GM18868 (cell line): ENCODE measurements around the gene ZKSCAN5.
A peak's percentile ranks its signal among the peaks of the same experiment; 100 is the strongest.
"Not testable (repeated sequence)": the region's sequence is repeated elsewhere in the genome, so short reads cannot be mapped to it uniquely, and the experiment has no call there.

Experiments used
- ATAC-seq: cut with Tn5 transposase; IDR thresholded peaks from one replicate; pipeline ENCODE4 v1.9.1; 2021; ENCODE audit warnings: mild to moderate bottlenecking, moderate library complexity; ENCODE audit not compliant: unreplicated experiment

The ZKSCAN5 gene

GRCh38 chr7:99551767-99552463 lies 47.5 kb downstream of the ZKSCAN5 start, which contains the start of gene FAM200A:
Gene FAM200A (minus strand): TSS chr7:99552114. CDS start chr7:99548407, 3,707 bp downstream.
- peak; percentile 98 for ATAC-seq

- ATAC-seq = no peak
Observed at GRCh38 chr7:99553039-99553438, 48.6 kb downstream of the ZKSCAN5 start.

GRCh38 chr7:99554939-99555338 lies 50.5 kb downstream of the ZKSCAN5 start:
- ATAC-seq = no peak

GRCh38 chr7:99557196-99557607 lies 52.7 kb downstream of the ZKSCAN5 start:
- no peak for ATAC-seq

- peak; percentile 41 for ATAC-seq
Observed at GRCh38 chr7:99557940-99558305, 53.5 kb downstream of the ZKSCAN5 start.

GRCh38 chr7:99558306-99559174 lies 54.1 kb downstream of the ZKSCAN5 start, which contains the start of gene ZNF655:
Gene ZNF655 (plus strand): TSS chr7:99558642. CDS start chr7:99560560, 1,918 bp downstream.
- peak; percentile 89 for ATAC-seq

GRCh38 chr7:99559175-99559915 lies 54.9 kb downstream of the ZKSCAN5 start:
- ATAC-seq = no peak

GRCh38 chr7:99560834-99561736 lies 56.6 kb downstream of the ZKSCAN5 start:
- ATAC-seq = no peak

GRCh38 chr7:99561737-99562051 lies 57.2 kb downstream of the ZKSCAN5 start:
- no peak for ATAC-seq

GRCh38 chr7:99562114-99562784 lies 57.8 kb downstream of the ZKSCAN5 start:
- ATAC-seq = no peak

GRCh38 chr7:99562832-99563231 lies 58.4 kb downstream of the ZKSCAN5 start:
- no peak for ATAC-seq

GRCh38 chr7:99563650-99564049 lies 59.2 kb downstream of the ZKSCAN5 start:
- no peak for ATAC-seq

- ATAC-seq = not testable (repeated sequence)
Observed at GRCh38 chr7:99568770-99569169, 64.3 kb downstream of the ZKSCAN5 start.

- no peak for ATAC-seq
Observed at GRCh38 chr7:99571768-99572167, 67.3 kb downstream of the ZKSCAN5 start.

- no peak for ATAC-seq
Observed at GRCh38 chr7:99573257-99573656, 68.8 kb downstream of the ZKSCAN5 start.

- ATAC-seq = no peak
Observed at GRCh38 chr7:99576251-99576650, 71.8 kb downstream of the ZKSCAN5 start.

GRCh38 chr7:99579281-99579955 lies 75.0 kb downstream of the ZKSCAN5 start:
- no peak for ATAC-seq

- no peak for ATAC-seq
Observed at GRCh38 chr7:99579956-99580777, 75.7 kb downstream of the ZKSCAN5 start.
